ENCODE results near the gene ADGRF4.

DNA sequence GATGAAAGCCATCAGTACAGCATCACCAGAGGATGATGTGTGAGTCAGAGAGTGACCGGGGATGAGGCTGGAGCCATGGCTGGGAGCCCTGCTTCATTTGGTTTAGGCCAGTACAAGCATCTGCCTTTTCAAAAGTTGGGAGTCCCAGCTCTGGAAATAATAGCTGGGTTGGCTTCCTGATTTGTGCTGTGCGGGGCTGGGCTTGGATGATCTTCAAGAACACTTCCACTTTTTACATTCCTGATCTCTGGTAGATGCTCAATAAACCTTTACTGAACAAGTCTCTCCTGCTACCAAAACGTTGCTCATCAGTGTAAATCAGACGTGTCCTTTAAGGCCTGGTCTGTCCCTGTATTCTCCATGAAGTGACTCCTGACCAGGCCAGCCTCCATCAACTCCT is 44.1 kb upstream of the ADGRF4 start:
- no peak for TF ChIP-seq POLR2A (IDR thresholded peaks at IDR 0.05; ENCODE audit: low read depth, low read length)
- no peak for TF ChIP-seq POLR2AphosphoS5 (IDR thresholded peaks at IDR 0.05; ENCODE audit: low read depth, low read length)

All from GM12892 (cell line).